Amniotic epithelial cell (primary cell): Measurements from ENCODE around the gene DFFB.
A peak's percentile ranks its signal among the peaks of the same experiment; 100 is the strongest.

Source experiments
- DNase-seq: peaks from one replicate; pipeline ENCODE4 v3.0.0-alpha.2; 2010; ENCODE audit warnings: low read depth

DFFB gene

DNA sequence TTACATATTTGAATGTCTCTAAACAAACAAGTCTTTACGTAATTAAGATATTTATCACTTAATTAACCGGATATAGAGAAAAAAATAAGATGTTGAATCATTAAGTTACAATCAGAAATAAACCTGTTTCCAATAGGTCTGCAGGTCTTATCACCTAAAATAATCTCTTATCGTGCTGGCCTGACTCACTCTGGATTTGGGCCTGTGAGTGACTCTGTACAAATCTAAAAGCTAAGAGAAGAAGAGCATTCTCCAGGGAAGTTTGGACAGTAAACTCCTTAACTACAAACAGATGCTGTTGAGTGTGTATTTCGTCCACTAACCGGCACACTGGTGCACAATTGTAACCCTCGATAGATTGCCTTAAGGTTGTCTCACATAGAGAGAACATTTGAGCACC, 25.6 kb upstream of the DFFB start:
- no peak for DNase-seq

GRCh38 chr1:3834701-3835100, 22.6 kb upstream of the DFFB start:
- no peak for DNase-seq

DNA sequence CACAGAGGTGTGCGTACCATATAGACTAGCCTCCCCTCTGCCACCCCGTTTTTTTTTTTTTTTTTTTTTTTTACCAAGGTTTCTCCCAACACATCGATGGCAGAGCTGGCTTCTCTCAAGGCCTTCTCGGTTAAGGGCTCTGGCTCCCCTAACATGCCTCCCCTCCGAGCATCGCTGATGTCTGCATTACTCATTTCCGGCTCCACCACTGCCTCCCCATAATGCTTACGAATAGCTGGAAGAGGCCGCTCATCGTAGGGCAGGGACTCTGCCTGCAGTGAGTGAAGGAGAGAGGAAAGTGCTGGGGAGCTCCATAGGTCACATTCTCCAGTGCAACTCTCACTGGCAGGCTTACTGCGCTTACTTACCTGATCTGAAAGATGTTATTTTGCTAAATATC, 20.9 kb upstream of the DFFB start:
- DNase-seq = no peak

- no peak for DNase-seq
These were observed 20.1 kb upstream of the DFFB start for GRCh38 chr1:3837200-3837599.

DNA sequence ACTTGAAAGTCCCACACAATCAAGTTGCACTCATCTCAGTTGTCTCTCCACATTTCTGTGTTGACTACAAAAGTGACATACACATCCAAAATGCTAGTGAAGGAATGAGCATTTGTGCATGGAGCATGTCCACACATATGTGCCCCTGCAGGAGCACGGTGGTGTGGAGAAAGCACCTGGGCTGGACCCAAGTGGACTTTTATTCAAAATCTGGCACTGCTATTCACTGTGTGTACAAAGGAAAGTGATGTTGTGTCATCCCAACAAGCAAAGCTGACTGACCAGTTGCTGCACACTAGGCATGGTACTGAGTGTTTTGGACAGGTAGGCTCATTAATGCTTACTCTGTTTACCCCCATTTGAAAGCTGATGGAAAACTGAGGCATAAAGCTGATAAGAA, 19.6 kb upstream of the DFFB start:
- no peak for DNase-seq

DNA sequence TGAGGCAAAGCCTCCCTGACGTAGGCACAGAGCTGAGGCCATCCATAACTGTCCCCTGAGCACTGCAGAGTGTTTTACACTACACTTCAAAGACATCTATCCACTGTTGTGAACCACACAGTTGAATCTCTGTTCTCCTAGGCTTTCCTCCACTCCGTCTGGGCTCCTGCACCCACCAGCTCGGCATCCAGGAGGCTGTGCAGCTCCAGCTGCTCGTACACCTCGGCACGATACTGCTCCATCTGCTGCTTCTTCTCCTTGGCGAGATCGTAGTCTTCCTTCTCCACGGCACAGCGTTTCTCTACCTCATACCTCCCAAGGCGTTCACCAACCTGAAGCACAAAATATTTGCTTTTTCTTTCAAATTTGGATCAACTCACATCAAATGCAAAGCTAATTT, 18.5 kb upstream of the DFFB start:
- DNase-seq = no peak

DNA sequence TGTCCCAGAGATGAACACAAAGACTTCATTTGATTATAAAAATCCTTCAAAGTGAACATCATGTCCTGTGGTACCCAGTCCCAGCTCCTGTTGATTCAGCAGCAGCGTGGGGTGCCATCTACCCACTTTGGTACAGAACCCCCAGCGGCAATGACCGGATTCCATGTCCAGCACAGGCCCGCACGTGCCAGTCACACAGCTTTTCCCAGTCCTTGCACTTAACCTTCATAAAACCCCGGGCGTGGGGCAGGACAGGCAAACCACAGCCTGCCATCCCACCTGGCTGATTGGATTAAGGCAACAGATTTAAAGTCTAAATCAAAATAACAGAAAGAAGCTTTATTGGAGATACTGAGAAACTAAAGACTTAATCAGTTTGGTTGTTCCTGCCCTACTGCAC, 15.8 kb upstream of the DFFB start:
- DNase-seq = no peak

DNA sequence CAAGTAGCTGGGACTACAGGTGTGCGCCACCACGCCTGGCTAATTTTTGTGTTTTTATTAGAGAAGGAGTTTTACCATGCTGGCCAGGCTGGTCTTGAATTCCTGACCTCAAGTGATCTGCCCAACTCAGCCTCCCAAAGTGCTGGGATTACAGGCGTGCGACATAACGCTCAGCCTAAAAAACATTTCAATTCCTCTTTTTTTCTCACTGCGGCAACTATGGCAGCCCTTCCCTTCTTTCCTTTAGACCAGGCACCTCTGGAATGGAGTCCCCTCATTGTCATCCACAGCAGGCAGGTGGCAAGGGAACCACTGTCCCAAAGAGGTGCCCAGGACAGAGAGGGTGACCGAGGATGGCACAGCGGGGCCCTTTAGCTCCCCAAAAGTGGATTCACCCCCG, 14.4 kb upstream of the DFFB start:
- no peak for DNase-seq

DNA sequence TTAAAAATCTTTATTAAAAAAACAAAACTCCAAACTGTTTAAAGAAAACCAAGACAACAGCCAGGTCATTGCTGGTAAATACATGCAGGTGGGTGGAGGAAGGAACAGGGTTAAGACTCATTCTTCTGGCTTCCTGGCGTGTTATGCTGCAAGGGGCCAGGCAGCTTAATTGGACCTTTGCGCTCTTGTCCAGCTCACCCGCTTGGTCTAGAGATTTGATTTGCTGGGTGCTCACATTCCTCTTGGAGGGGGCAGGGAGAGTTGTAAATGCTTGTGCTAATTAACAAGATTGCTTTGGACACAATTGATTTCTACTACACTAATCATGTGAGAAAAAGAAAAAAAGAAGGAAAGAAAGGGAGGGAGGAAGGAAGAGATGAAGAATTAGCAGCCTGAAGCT, 10.7 kb upstream of the DFFB start:
- DNase-seq = no peak

- DNase-seq = no peak
These were observed 10.2 kb upstream of the DFFB start for GRCh38 chr1:3847081-3847480.

- no peak for DNase-seq
These were observed 6.4 kb upstream of the DFFB start for GRCh38 chr1:3850857-3851256.

GRCh38 chr1:3851292-3851691, 6.0 kb upstream of the DFFB start:
- DNase-seq = no peak

GRCh38 chr1:3852091-3852490, 5.2 kb upstream of the DFFB start:
- no peak for DNase-seq

GRCh38 chr1:3852711-3853485, 4.4 kb upstream of the DFFB start:
- no peak for DNase-seq

DNA sequence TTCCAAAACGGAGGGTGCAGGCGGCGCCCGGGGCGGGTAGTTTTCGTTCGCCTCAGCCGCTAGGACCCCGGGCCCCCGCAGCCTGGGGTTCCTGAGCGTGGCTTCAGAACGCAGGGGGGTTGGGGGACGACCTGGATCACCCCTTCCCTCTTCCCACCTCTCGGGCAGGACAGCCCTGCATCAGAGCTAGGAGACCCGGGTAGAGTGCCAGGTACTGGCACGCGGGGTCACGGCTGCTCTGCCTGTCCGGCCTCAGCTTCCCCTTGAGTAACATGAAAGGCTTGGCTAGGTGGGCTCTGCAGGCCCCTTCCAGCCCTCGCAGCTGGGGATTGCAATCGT, 484 bp downstream of the DFFB start:
- no peak for DNase-seq

DNA sequence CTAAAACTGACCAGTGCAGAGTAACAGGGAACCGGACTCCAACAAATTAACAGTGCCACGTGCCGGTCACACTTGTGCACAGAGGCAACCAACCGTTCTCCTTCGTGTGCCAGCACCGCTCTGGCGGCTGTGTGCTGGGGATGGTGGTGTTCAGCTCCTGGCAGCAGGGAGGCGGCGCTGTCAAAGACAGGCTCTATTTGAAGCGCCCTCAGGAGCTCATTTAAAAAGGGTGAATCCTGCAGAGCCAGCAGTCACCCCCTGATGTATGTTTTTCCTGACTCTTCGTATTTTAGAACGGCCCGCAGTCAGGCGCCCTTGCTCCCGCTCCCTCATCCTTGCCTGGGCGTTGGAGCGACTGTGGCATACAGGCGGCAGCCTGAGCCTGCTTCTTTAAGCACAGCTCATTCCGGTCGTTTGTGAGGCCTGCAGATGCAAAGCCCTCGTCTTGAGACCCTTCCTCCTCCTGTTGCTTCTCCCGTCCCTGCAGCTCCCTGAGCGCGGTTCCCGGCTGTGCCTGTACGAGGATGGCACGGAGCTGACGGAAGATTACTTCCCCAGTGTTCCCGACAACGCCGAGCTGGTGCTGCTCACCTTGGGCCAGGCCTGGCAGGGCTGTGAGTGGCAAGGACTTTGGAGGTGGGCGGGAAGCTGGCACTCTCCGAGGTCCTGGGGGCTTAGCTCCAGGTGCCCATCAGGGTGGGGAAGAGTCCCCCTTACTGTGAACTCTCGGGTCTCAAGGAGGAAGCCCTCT, 1.1 kb downstream of the DFFB start:
- peak; percentile 31 for DNase-seq

GRCh38 chr1:3863231-3863935, 6.1 kb downstream of the DFFB start:
- DNase-seq = no peak

DNA sequence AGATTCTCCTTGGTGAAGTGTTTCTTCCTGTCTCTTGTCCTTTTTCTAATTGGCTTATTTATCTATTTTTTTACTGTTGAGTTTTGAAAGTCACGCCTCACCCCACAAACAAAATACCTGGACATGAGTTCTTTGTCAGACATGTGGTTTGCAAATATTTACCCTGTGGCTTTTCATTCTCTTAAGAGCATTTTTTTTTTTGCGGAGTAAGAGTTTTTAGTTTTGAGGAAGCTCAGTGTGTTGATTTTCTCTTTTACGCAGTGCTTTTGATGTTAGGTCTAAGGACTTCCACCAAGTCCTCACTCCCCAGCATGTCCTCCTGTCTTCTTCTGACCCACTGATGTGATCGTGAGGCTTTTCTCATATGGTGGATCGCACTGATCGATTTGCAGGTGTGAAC, 7.6 kb downstream of the DFFB start:
- DNase-seq = no peak

GRCh38 chr1:3865606-3866160, 8.4 kb downstream of the DFFB start:
- DNase-seq = no peak

DNA sequence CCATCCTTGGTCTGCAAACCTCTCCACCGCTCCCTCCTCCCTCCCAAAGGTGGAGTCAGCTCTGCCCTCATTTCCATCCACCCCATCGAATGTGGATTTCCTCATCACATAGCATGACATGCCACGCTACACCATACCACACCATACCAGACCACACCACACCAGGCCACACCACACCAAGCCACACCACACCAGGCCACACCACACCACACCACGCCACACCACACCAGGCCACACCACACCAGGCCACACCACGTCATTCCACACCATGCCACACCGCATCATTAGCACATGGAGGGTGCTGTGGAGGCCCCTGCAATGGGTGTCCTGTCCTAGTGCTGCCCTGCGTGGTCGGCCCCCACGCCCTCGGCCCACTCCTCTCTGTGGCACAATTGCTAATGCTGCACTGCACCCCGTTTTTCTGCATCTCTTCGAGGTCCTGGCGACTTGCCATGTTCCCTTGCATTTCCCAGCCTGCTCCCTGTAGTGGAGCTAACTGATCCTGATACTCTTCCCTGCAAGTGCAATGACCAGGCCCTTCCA, 11.3 kb downstream of the DFFB start:
- no peak for DNase-seq

- peak; percentile 55 for DNase-seq
These were observed 12.6 kb downstream of the DFFB start for GRCh38 chr1:3869751-3870301.

DNA sequence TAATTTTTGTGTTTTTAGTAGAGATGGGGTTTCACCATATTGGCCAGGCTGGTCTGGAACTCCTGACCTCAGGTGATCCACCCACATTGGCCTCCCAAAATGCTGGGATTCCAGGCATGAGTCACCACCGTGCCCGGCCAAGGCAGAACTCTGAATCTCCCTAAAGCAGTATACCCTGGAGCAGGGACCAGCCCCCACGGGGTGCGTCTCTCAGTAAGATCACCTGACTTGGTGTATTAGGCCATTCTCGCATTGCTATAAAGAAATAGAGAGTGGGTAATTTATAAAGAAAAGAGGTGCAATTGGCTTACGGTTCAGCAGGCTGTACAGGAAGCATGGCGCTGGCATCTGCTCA, 14.2 kb downstream of the DFFB start:
- DNase-seq = no peak
